K562 (cell line): ENCODE measurements around the gene PMM1. TPM values are rescaled to one million over a fixed set of nuclear protein-coding genes. Genes with fewer than 3 reads are reported as not detected.

Experiments
- ATAC-seq: fragments of 200-7000 bp; cut with Tn5 transposase; 3 replicates; pipeline ENCODE4 v1.9.1; 2020; ENCODE audit warnings: moderate library complexity
- BruUV-seq: library from RNA; stranded (reverse); fragments of 400-500 nt; replicated peaks from 2 replicates; lab custom pipeline; 2021; lab: Mats Ljungman, UMichigan
- CTCF ChIA-PET: fragments of 300-600 bp; formaldehyde crosslinking; extraction: SDS; loops from one replicate; lab custom pipeline; 2021; ENCODE audit warnings: low intra/inter-chr PET ratio; lab: Yijun Ruan, JAX
- POLR2A ChIA-PET: fragments of 300-600, 350-650 bp; sonication (Branson Sonifier 250); formaldehyde crosslinking; extraction: SDS; loops from one replicate; lab custom pipeline; 2021; ENCODE audit warnings: antibody characterized with exemption, inconsistent platforms; lab: Yijun Ruan, JAX
- DNase-seq, 4 experiments: peaks; one replicate each; pipeline versions ENCODE4 v3.0.0 to v3.0.0-alpha.2; 2011 to 2018; ENCODE audit warnings: low spot score in 3 of 4, mixed read lengths in 3 of 4; ENCODE audit errors: extremely low read depth in 1 of 4
- FAIRE-seq: peaks from 2 replicates; lab custom pipeline; 2011; peaks lifted over from hg19 to GRCh38; lab: Jason Lieb, UNC
- H2AFZ ChIP-seq: 2 replicates; pipeline ENCODE4 v1.6.0; 2011; ENCODE audit warnings: low read depth, low read length, control low read depth, inconsistent platforms
- H3K27ac ChIP-seq: fragments of 200-600 bp; 3 replicates; pipeline ENCODE4 v1.8.0; 2011; ENCODE audit warnings: low read depth, mild to moderate bottlenecking, control low read depth, inconsistent platforms, low read length, moderate library complexity, mixed read lengths; ENCODE audit errors: extremely low read depth
- H3K27me3 ChIP-seq, 2 experiments: fragments of 300-600 bp in 1 of 2; 2 replicates in 1 of 2; 3 replicates in 1 of 2; pipeline versions ENCODE4 v1.6.0 to v1.8.0; 2011; ENCODE audit warnings: inconsistent platforms in 2 of 2, low read length in 2 of 2, mild to moderate bottlenecking in 1 of 2, mixed read lengths in 1 of 2, moderate library complexity in 1 of 2; ENCODE audit not compliant: control insufficient read depth in 2 of 2, insufficient read depth in 2 of 2
- H3K36me3 ChIP-seq: fragments of 300-600 bp; 3 replicates; pipeline ENCODE4 v1.8.0; 2011; ENCODE audit warnings: mild to moderate bottlenecking, low read length, inconsistent platforms; ENCODE audit not compliant: control insufficient read depth, insufficient read depth
- H3K4me1 ChIP-seq, 2 experiments: fragments of 200-600 bp in 1 of 2; replicated peaks in 1 of 2; 2 replicates in 1 of 2; 3 replicates in 1 of 2; pipeline versions ENCODE4 v1.5.1 to v1.8.0; 2011; ENCODE audit warnings: inconsistent platforms in 2 of 2, low read length in 2 of 2, mild to moderate bottlenecking in 1 of 2, mixed read lengths in 1 of 2, moderate library complexity in 1 of 2; ENCODE audit not compliant: control insufficient read depth in 2 of 2, insufficient read depth in 2 of 2
- H3K4me2 ChIP-seq: 2 replicates; pipeline ENCODE4 v1.6.1; 2011; ENCODE audit warnings: low read length, control low read depth, inconsistent platforms, mixed read lengths; ENCODE audit not compliant: insufficient read depth
- H3K4me3 ChIP-seq: fragments of 200-600 bp; sonication (generic), shearing (Covaris generic); 2 replicates; pipeline ENCODE4 v1.5.1; 2016; ENCODE audit warnings: control low read depth, inconsistent platforms
- H3K79me2 ChIP-seq: fragments of 200-600 bp; 3 replicates; pipeline ENCODE4 v1.8.0; 2011; ENCODE audit warnings: low read length, inconsistent platforms; ENCODE audit not compliant: control insufficient read depth, insufficient read depth
- H3K9ac ChIP-seq, 2 experiments: 2 replicates each; pipeline versions ENCODE4 v1.6.0 to v1.6.1; 2011; ENCODE audit warnings: low read depth in 2 of 2, low read length in 2 of 2, control low read depth in 1 of 2, inconsistent platforms in 1 of 2, mild to moderate bottlenecking in 1 of 2, mixed read lengths in 1 of 2; ENCODE audit not compliant: insufficient read depth in 1 of 2
- H3K9me1 ChIP-seq: one replicate; pipeline ENCODE4 v1.6.0; 2011; ENCODE audit warnings: inconsistent platforms, mild to moderate bottlenecking, low read length, moderate library complexity; ENCODE audit not compliant: control insufficient read depth, insufficient read depth
- H3K9me3 ChIP-seq: replicated peaks from 2 replicates; pipeline ENCODE4 v1.5.1; 2011; ENCODE audit warnings: low read depth, low read length, inconsistent platforms; ENCODE audit not compliant: control insufficient read depth, insufficient read depth
- H4K20me1 ChIP-seq: replicated peaks from 2 replicates; pipeline ENCODE4 v1.6.1; 2011; ENCODE audit warnings: low read length, inconsistent platforms, mixed read lengths; ENCODE audit not compliant: control insufficient read depth, insufficient read depth
- BRD9 ChIP-seq: fragments of 450-650 bp; IDR thresholded peaks from 2 replicates; pipeline ENCODE4 v1.6.1; 2018; ENCODE audit warnings: low read depth; ENCODE audit not compliant: partially characterized antibody
- CBX3 ChIP-seq, 2 experiments: IDR thresholded peaks; 1 replicate in 1 of 2; 2 replicates in 1 of 2; pipeline ENCODE4 v1.6.1; 2012; ENCODE audit warnings: inconsistent platforms in 2 of 2, low read length in 2 of 2, borderline replicate concordance in 1 of 2, control low read depth in 1 of 2
- CEBPB ChIP-seq: fragments of 450-650 bp; IDR thresholded peaks from 2 replicates; pipeline ENCODE4 v1.6.1; 2016; ENCODE audit warnings: missing genetic modification characterization, missing compliant biosample characterization
- DACH1 ChIP-seq: fragments of 450-650 bp; IDR thresholded peaks from 2 replicates; pipeline ENCODE4 v1.6.1; 2018; ENCODE audit not compliant: partially characterized antibody
- JUN ChIP-seq, 2 experiments: sonication (generic) in 1 of 2; formaldehyde crosslinking in 1 of 2; IDR thresholded peaks; 2 replicates each; pipeline versions ENCODE4 v1.6.1 to v1.8.0; 2012 to 2022; ENCODE audit warnings: borderline replicate concordance in 2 of 2, mild to moderate bottlenecking in 2 of 2, improper control_type of control experiment in 1 of 2, low read depth in 1 of 2, low read length in 1 of 2, missing genetic modification reagents in 1 of 2
- KAT8 ChIP-seq: fragments of 450-650 bp; IDR thresholded peaks from 2 replicates; pipeline ENCODE4 v1.6.1; 2016; ENCODE audit warnings: low read depth, mild to moderate bottlenecking
- KLF1 ChIP-seq: fragments of 450-650 bp; IDR thresholded peaks from 2 replicates; pipeline ENCODE4 v1.6.1; 2016; ENCODE audit warnings: missing genetic modification characterization, missing compliant biosample characterization
- NR4A1 ChIP-seq, 2 experiments: fragments of 250-450 bp in 1 of 2; fragments of 450-650 bp in 1 of 2; sonication (Bioruptor Pico) in 1 of 2; IDR thresholded peaks; 2 replicates each; pipeline versions ENCODE4 v1.4.0 to v1.6.1; 2016 to 2020; ENCODE audit warnings: mild to moderate bottlenecking in 2 of 2, missing compliant biosample characterization in 1 of 2, missing genetic modification characterization in 1 of 2, moderate library complexity in 1 of 2
- RCOR1 ChIP-seq, 2 experiments: IDR thresholded peaks; 2 replicates each; pipeline ENCODE4 v1.6.1; 2012; ENCODE audit warnings: low read depth in 2 of 2, low read length in 2 of 2, borderline replicate concordance in 1 of 2, improper control_type of control experiment in 1 of 2
- SIN3A ChIP-seq, 2 experiments: fragments of 150-350 bp in 1 of 2; IDR thresholded peaks; 2 replicates each; pipeline ENCODE4 v1.6.1; 2011 to 2016; ENCODE audit warnings: borderline replicate concordance in 2 of 2, low read depth in 2 of 2, low read length in 2 of 2, mild to moderate bottlenecking in 2 of 2, moderate library complexity in 2 of 2; ENCODE audit not compliant: control insufficient read depth in 1 of 2
- WGBS: fragments of 100-300 bp; shearing (Covaris generic); methylation state at CpG from one replicate; pipeline ENCODE4 v1.1.6; 2016; ENCODE audit warnings: low coverage, mixed read lengths; ENCODE audit not compliant: insufficient coverage; ENCODE audit errors: missing lambda C conversion rate; 5-methylcytosine and 5-hydroxymethylcytosine counted together
- in situ Hi-C: fragments of 300-500 bp; cut with MboI; formaldehyde crosslinking; loops from 4 replicates; pipeline ENCODE4 v1.15.0; 2018; ENCODE audit warnings: inconsistent platforms, mixed read lengths
- intact Hi-C: fragments of 100-400 bp; cut with micrococcal nuclease; formaldehyde crosslinking; loops from 2 replicates; pipeline ENCODE4 v1.14.2; 2022
- polyA plus RNA-seq, 8 experiments: library from polyadenylated mRNA; depleted of rRNA in 4 of 8; stranded (reverse) in 5 of 8; unstranded in 3 of 8; fragments of >200 nt; fragmentation: Nextera tagmentation in 2 of 8; fragmentation: Illumina TruSeq in 1 of 8; extraction: Ambion mirVana in 2 of 8; extraction: Trizol in 1 of 8; gene quantifications; 2 replicates each; pipeline versions ENCODE4 v1.2.1 to v1.2.3, GENCODE V29; 2011 to 2014; ENCODE audit warnings: inconsistent platforms in 1 of 8, missing spikeins in 1 of 8
- total RNA-seq, 7 experiments: library from RNA; depleted of rRNA in 6 of 7; stranded (reverse); fragments of >200 nt in 6 of 7; fragmentation: Illumina TruSeq in 2 of 7; extraction: Trizol in 2 of 7; gene quantifications; 2 replicates each; pipeline versions ENCODE4 v1.2.1 to v1.2.3, GENCODE V29; 2011 to 2021; ENCODE audit warnings: low replicate concordance in 1 of 7
- TF ChIP-seq, protein P1 (sequence below): fragments of 450-650 bp; IDR thresholded peaks from 2 replicates; pipeline ENCODE4 v1.6.1; 2016; ENCODE audit warnings: low read depth, mild to moderate bottlenecking, moderate library complexity
- TF ChIP-seq, protein P2 (sequence below), 2 experiments: fragments of 450-650 bp; conservative IDR thresholded peaks; 2 replicates each; pipeline ENCODE4 v1.6.1; 2017; ENCODE audit warnings: mild to moderate bottlenecking in 2 of 2, moderate library complexity in 2 of 2
- TF ChIP-seq, protein P3 (sequence below), 2 experiments: fragments of 450-650 bp in 1 of 2; sonication (generic) in 1 of 2; formaldehyde crosslinking in 1 of 2; IDR thresholded peaks in 1 of 2; conservative IDR thresholded peaks in 1 of 2; 2 replicates each; pipeline versions ENCODE4 v1.6.1 to v1.8.1; 2016 to 2023; ENCODE audit warnings: mild to moderate bottlenecking in 2 of 2, moderate library complexity in 2 of 2, inconsistent platforms in 1 of 2, missing genetic modification reagents in 1 of 2
- TF ChIP-seq, protein P4 (sequence below), 2 experiments: fragments of 250-450 bp in 1 of 2; fragments of 450-650 bp in 1 of 2; sonication (Bioruptor Pico) in 1 of 2; IDR thresholded peaks; 2 replicates each; pipeline versions ENCODE4 v1.6.1 to v1.8.0; 2016 to 2021; ENCODE audit warnings: mild to moderate bottlenecking in 2 of 2, moderate library complexity in 2 of 2, missing compliant biosample characterization in 1 of 2, missing genetic modification characterization in 1 of 2

Gene PMM1
- total and polyA plus RNA-seq, 9 of the 15 experiments (the other 6 are each of a cell fraction or from before 2014, with no cell fraction given), result 10.2 to 31.7 (median 20.3) TPM

DNA sequence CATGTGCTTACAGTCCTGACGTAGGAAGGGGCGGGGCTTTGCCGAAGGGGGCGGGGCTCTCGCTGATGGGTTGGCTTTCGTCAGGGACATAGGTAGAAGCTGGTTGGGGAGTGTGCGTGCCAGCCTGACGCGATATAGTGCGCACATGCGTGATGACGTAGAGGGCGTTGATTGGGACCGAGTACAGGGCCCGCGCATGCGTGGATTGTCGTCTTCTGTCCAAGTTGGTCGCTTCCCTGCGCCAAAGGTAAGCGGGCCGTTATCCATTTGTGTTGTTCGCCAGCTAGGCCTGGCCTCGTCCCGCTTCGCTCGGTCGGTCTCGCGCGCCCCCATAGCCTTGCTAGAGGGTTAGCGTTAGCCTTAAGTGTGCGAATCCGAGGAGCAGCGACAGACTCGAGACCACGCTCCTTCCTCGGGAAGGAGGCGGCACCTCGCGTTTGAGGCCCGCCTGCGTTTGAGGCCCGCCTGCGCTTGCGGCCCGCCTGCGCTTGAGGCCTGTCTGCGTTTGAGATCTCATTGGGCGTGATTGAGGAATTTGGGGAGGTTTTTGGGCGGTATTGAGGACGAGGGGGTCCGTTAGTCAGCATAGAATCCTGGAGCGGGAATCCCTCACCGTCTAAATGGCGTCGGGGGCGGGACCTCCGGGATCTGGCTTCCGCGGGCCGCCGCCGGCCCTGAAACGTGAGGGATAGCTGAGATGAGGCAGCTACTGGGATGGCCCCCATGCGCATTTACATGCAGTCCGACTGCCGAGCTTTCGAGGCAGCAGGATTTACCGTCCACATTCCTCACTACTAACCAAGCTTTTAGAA, 31.7 kb upstream of the PMM1 start, which contains the start of gene XRCC6:
Gene XRCC6, plus strand, starts transcription at position 197 of the 812 bp plus-strand sequence. CDS start 710 bp downstream, outside the sequence.
- H2AFZ ChIP-seq, result peak within 1 kb of the TSS; percentile 98
- in situ Hi-C loops, result no loop called here
- peak within 1 kb of the TSS; percentile 97 to 99 for H3K9ac ChIP-seq
- ATAC-seq (peak; percentile 90), FAIRE-seq (peak; percentile 95), DNase-seq (peak; percentile 95 to 98 (median 96))
- no peaks in the 10 kb centered on the region; the same call in 1 of the 2 replicates for H4K20me1 ChIP-seq
- no peaks in the 10 kb centered on the region for H3K9me3 ChIP-seq
- H3K36me3 ChIP-seq, result peaks cover 34% of the 10 kb centered on the region
- ChIA-PET POLR2A (interaction anchor here (0.6 to 1.8 kb wide), 7 partner anchors 13 to 1216 kb away, joined by 3 to 4 read pairs (median 3); partner anchors contain the start of gene ACO2), CTCF (interaction anchor here (1.4 kb wide), 1 partner anchor 67 kb away, joined by 4 read pairs; no protein-coding TSS in a partner anchor)
- peak within 1 kb of the TSS; percentile 100 for H3K27ac ChIP-seq
- H3K4me2 ChIP-seq, result peak within 1 kb of the TSS; percentile 99
- no peaks in the 10 kb centered on the region for H3K27me3 ChIP-seq
- H3K9me1 ChIP-seq, result no peaks in the 10 kb centered on the region
- WGBS, result 1% methylated on average over 56 of the region's 70 CpGs
- intact Hi-C loops, result no loop called here
- peaks cover 76% of the 10 kb centered on the region for H3K79me2 ChIP-seq
- peak within 1 kb of the TSS; percentile 92 for H3K4me3 ChIP-seq
- H3K4me1 ChIP-seq, result peaks cover 13 to 17% of the 10 kb centered on the region in 2 experiments; a peak in 4 of 5 replicates
- no TSS peak for BruUV-seq
- TF ChIP-seq NR4A1 (CRISPR knock-in tag; IDR thresholded peaks at IDR 0.05) (no peak), NR4A1 (tag; IDR thresholded peaks at IDR 0.05) (no peak), SIN3A (IDR thresholded peaks at IDR 0.05; ENCODE audit: borderline replicate concordance in 2 of 2, control insufficient read depth in 1 of 2, low read depth in 2 of 2, low read length in 2 of 2) (peak; percentile 17 to 64; a peak in 1 of 4 replicates), BRD9 (peak; percentile 39), CBX3 (IDR thresholded peaks at IDR 0.05; ENCODE audit: borderline replicate concordance in 1 of 2, low read length in 2 of 2) (no peak), JUN (IDR thresholded peaks at IDR 0.05; ENCODE audit: borderline replicate concordance, low read depth, low read length) (no peak), JUN (CRISPR knock-in tag; IDR thresholded peaks at IDR 0.05; ENCODE audit: borderline replicate concordance) (0 out of 2 replicates have a peak, but pooled peaks have one; percentile 40), DACH1 (no peak), CEBPB (tag) (no peak), RCOR1 (IDR thresholded peaks at IDR 0.05; ENCODE audit: borderline replicate concordance in 1 of 2, low read depth in 2 of 2, low read length in 2 of 2) (no peak), KLF1 (tag) (no peak), KAT8 (no peak)
- TF ChIP-seq, protein P1, sequence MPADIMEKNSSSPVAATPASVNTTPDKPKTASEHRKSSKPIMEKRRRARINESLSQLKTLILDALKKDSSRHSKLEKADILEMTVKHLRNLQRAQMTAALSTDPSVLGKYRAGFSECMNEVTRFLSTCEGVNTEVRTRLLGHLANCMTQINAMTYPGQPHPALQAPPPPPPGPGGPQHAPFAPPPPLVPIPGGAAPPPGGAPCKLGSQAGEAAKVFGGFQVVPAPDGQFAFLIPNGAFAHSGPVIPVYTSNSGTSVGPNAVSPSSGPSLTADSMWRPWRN, result no peak
- TF ChIP-seq, protein P2, sequence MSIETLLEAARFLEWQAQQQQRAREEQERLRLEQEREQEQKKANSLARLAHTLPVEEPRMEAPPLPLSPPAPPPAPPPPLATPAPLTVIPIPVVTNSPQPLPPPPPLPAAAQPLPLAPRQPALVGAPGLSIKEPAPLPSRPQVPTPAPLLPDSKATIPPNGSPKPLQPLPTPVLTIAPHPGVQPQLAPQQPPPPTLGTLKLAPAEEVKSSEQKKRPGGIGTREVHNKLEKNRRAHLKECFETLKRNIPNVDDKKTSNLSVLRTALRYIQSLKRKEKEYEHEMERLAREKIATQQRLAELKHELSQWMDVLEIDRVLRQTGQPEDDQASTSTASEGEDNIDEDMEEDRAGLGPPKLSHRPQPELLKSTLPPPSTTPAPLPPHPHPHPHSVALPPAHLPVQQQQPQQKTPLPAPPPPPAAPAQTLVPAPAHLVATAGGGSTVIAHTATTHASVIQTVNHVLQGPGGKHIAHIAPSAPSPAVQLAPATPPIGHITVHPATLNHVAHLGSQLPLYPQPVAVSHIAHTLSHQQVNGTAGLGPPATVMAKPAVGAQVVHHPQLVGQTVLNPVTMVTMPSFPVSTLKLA (conservative IDR thresholded peaks at IDR 0.05), result peak; percentile 60 to 65; a peak in 3 of 4 replicates
- TF ChIP-seq, protein P3, sequence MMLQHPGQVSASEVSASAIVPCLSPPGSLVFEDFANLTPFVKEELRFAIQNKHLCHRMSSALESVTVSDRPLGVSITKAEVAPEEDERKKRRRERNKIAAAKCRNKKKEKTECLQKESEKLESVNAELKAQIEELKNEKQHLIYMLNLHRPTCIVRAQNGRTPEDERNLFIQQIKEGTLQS (IDR thresholded peaks at IDR 0.05), result no peak
- TF ChIP-seq, protein P3 (CRISPR knock-in tag; conservative IDR thresholded peaks at IDR 0.05), result no peak
- TF ChIP-seq, protein P4, sequence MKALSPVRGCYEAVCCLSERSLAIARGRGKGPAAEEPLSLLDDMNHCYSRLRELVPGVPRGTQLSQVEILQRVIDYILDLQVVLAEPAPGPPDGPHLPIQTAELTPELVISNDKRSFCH (CRISPR knock-in tag; IDR thresholded peaks at IDR 0.05), result no peak
- TF ChIP-seq, protein P4 (tag; IDR thresholded peaks at IDR 0.05), result 0 out of 2 replicates have a peak, but pooled peaks have one; percentile 23
